HUES64 (cell line): ENCODE measurements around the gene COL15A1.

Source experiments
- H3K27ac ChIP-seq: 2 replicates; pipeline ENCODE4 v1.7.0; 2013; ENCODE audit warnings: low read depth, low read length, inconsistent platforms
- H3K27me3 ChIP-seq: 2 replicates; pipeline ENCODE4 v1.6.1; 2013; ENCODE audit warnings: mild to moderate bottlenecking, low read length; ENCODE audit not compliant: insufficient read depth
- H3K36me3 ChIP-seq: 2 replicates; pipeline ENCODE4 v1.6.1; 2013; ENCODE audit warnings: mild to moderate bottlenecking, low read length; ENCODE audit not compliant: insufficient read depth
- H3K4me1 ChIP-seq: 2 replicates; pipeline ENCODE4 v1.6.1; 2013; ENCODE audit warnings: mild to moderate bottlenecking, low read length, moderate library complexity; ENCODE audit not compliant: insufficient read depth
- H3K4me3 ChIP-seq: 2 replicates; pipeline ENCODE4 v1.5.1; 2013; ENCODE audit warnings: mild to moderate bottlenecking, low read length, moderate library complexity
- H3K9ac ChIP-seq: 2 replicates; pipeline ENCODE4 v1.6.1; 2013; ENCODE audit warnings: mild to moderate bottlenecking, low read depth, low read length
- H3K9me3 ChIP-seq: 2 replicates; pipeline ENCODE4 v1.6.1; 2013; ENCODE audit warnings: low read depth, low read length; ENCODE audit not compliant: insufficient read depth
- WGBS: fragments of 150-250, 120-280 bp; methylation state at CpG from one replicate; pipeline ENCODE4 v1.1.7; 2013; ENCODE audit warnings: missing lambda C conversion rate; 5-methylcytosine and 5-hydroxymethylcytosine counted together

COL15A1 gene

GRCh38 chr9:98929895-98930341 lies 13.8 kb upstream of the COL15A1 start:
- Histone ChIP-seq H3K27me3 (no peaks in the 10 kb centered on the region; the same call in 1 of the 2 replicates), H3K36me3 (no peaks in the 10 kb centered on the region), H3K4me1 (no peaks in the 10 kb centered on the region), H3K9ac (no peak overlapping the region), H3K27ac (no peak overlapping the region), H3K4me3 (no peak overlapping the region), H3K9me3 (no peaks in the 10 kb centered on the region)
- WGBS: 92% methylated on average over 10 of the region's 10 CpGs

- WGBS: 91% methylated on average over 7 of the region's 9 CpGs
- H3K4me1 ChIP-seq: no peaks in the 10 kb centered on the region
- no peak overlapping the region for H3K4me3 ChIP-seq
- H3K9me3 ChIP-seq: no peaks in the 10 kb centered on the region
- H3K36me3 ChIP-seq: no peaks in the 10 kb centered on the region
- peaks cover 3% of the 10 kb centered on the region for H3K27me3 ChIP-seq
- no peak overlapping the region for H3K27ac ChIP-seq
- H3K9ac ChIP-seq: no peak overlapping the region
These were observed 12.9 kb upstream of the COL15A1 start for GRCh38 chr9:98930792-98931191.

- no peaks in the 10 kb centered on the region for H3K36me3 ChIP-seq
- WGBS: 93% methylated on average over 8 of the region's 8 CpGs
- H3K9ac ChIP-seq: no peak overlapping the region
- H3K4me1 ChIP-seq: no peaks in the 10 kb centered on the region
- H3K27me3 ChIP-seq: peaks cover 3% of the 10 kb centered on the region
- H3K27ac ChIP-seq: no peak overlapping the region
- no peaks in the 10 kb centered on the region for H3K9me3 ChIP-seq
- H3K4me3 ChIP-seq: no peak overlapping the region
These were observed 11.9 kb upstream of the COL15A1 start for GRCh38 chr9:98931600-98932389.

- Histone ChIP-seq H3K27ac (no peak overlapping the region), H3K9ac (no peak overlapping the region), H3K27me3 (peaks cover 3% of the 10 kb centered on the region), H3K9me3 (no peaks in the 10 kb centered on the region), H3K36me3 (no peaks in the 10 kb centered on the region), H3K4me3 (no peak overlapping the region), H3K4me1 (no peaks in the 10 kb centered on the region)
- 94% methylated on average over 5 of the region's 5 CpGs for WGBS
These were observed 10.5 kb upstream of the COL15A1 start for GRCh38 chr9:98933185-98933584.

GRCh38 chr9:98933890-98934289 lies 9.8 kb upstream of the COL15A1 start:
- H3K27ac ChIP-seq: no peak overlapping the region
- H3K36me3 ChIP-seq: no peaks in the 10 kb centered on the region
- no peaks in the 10 kb centered on the region for H3K4me1 ChIP-seq
- no peaks in the 10 kb centered on the region for H3K9me3 ChIP-seq
- 93% methylated on average over 1 of the region's 2 CpGs for WGBS
- H3K27me3 ChIP-seq: peaks cover 3% of the 10 kb centered on the region
- H3K9ac ChIP-seq: no peak overlapping the region
- no peak overlapping the region for H3K4me3 ChIP-seq

GRCh38 chr9:98935071-98935505 lies 8.6 kb upstream of the COL15A1 start:
- H3K27me3 ChIP-seq: peaks cover 15% of the 10 kb centered on the region
- H3K36me3 ChIP-seq: no peaks in the 10 kb centered on the region
- H3K9ac ChIP-seq: no peak overlapping the region
- H3K4me3 ChIP-seq: no peak overlapping the region
- WGBS: 100% methylated on average over 3 of the region's 3 CpGs
- no peak overlapping the region for H3K27ac ChIP-seq
- H3K9me3 ChIP-seq: no peaks in the 10 kb centered on the region
- no peaks in the 10 kb centered on the region for H3K4me1 ChIP-seq

- Histone ChIP-seq H3K27me3 (peaks cover 64% of the 10 kb centered on the region), H3K27ac (no peak overlapping the region), H3K36me3 (no peaks in the 10 kb centered on the region), H3K9ac (no peak overlapping the region), H3K4me3 (no peak overlapping the region), H3K4me1 (0 out of 2 replicates have a peak, but pooled peaks cover 5% of the 10 kb centered on the region), H3K9me3 (no peaks in the 10 kb centered on the region)
- 83% methylated on average over 2 of the region's 3 CpGs for WGBS
These were observed 3.4 kb upstream of the COL15A1 start for GRCh38 chr9:98940276-98940675.

- Histone ChIP-seq H3K36me3 (no peaks in the 10 kb centered on the region), H3K27me3 (peaks cover 79% of the 10 kb centered on the region), H3K27ac (no peak overlapping the region), H3K4me3 (no peak overlapping the region), H3K9me3 (no peaks in the 10 kb centered on the region), H3K9ac (no peak overlapping the region), H3K4me1 (peaks cover 17% of the 10 kb centered on the region; the same call in 1 of the 2 replicates)
- 92% methylated on average over 8 of the region's 8 CpGs for WGBS
These were observed 1.7 kb upstream of the COL15A1 start for GRCh38 chr9:98941946-98942523.

GRCh38 chr9:98942906-98943681 lies 613 bp upstream of the COL15A1 start:
- peaks cover 79% of the 10 kb centered on the region for H3K27me3 ChIP-seq
- no peaks in the 10 kb centered on the region for H3K36me3 ChIP-seq
- peak overlapping the region; percentile 37; the same call in 1 of the 2 replicates for H3K9ac ChIP-seq
- H3K9me3 ChIP-seq: no peaks in the 10 kb centered on the region
- H3K27ac ChIP-seq: no peak overlapping the region
- H3K4me1 ChIP-seq: peaks cover 17% of the 10 kb centered on the region; the same call in 1 of the 2 replicates
- 56% methylated on average over 15 of the region's 15 CpGs for WGBS
- H3K4me3 ChIP-seq: peak overlapping the region; percentile 60

GRCh38 chr9:98944057-98944733 lies 488 bp downstream of the COL15A1 start:
- Histone ChIP-seq H3K4me3 (peak overlapping the region; percentile 60), H3K9me3 (no peaks in the 10 kb centered on the region), H3K4me1 (peaks cover 17% of the 10 kb centered on the region; the same call in 1 of the 2 replicates), H3K9ac (peak overlapping the region; percentile 37; the same call in 1 of the 2 replicates), H3K36me3 (no peaks in the 10 kb centered on the region), H3K27me3 (peaks cover 75% of the 10 kb centered on the region), H3K27ac (no peak overlapping the region)
- 2% methylated on average over 46 of the region's 46 CpGs for WGBS
